B cell (primary cell): ENCODE measurements around the gene SUGCT. TPM values are rescaled to one million over a fixed set of nuclear protein-coding genes. Genes with fewer than 3 reads are reported as not detected.

Source experiments
- ATAC-seq: fragments of 200-7000 bp; cut with Tn5 transposase; one replicate; pipeline ENCODE4 v1.10.0; 2021; ENCODE audit warnings: low read depth, mild to moderate bottlenecking, moderate number of reproducible peaks, moderate library complexity
- CTCF ChIA-PET: fragments of 350-600 bp; sonication (Branson Sonifier 250); formaldehyde crosslinking; loops from one replicate; lab custom pipeline; 2021; ENCODE audit warnings: antibody characterized with exemption, inconsistent platforms; lab: Charles Lee
- POLR2A ChIA-PET: fragments of 350-600 bp; sonication (Branson Sonifier 250); formaldehyde crosslinking; loops from one replicate; lab custom pipeline; 2021; ENCODE audit warnings: antibody characterized with exemption; lab: Charles Lee
- DNase-seq: peaks from one replicate; pipeline ENCODE4 v3.0.0; 2013
- H2AFZ ChIP-seq: 2 replicates; pipeline ENCODE4 v1.6.1; 2012; ENCODE audit warnings: mild to moderate bottlenecking, low read depth, low read length; ENCODE audit not compliant: insufficient read depth, poor library complexity, severe bottlenecking
- H3K27ac ChIP-seq, 2 donors: 1 replicate in 1 of 2; 2 replicates in 1 of 2; pipeline ENCODE4 v1.5.1; 2012 to 2013; ENCODE audit warnings: low read length in 2 of 2, mild to moderate bottlenecking in 2 of 2, moderate library complexity in 1 of 2
- H3K27me3 ChIP-seq, 4 experiments: fragments of 200-600 bp in 1 of 4; sonication (generic) in 1 of 4; replicated peaks in 1 of 4; 1 replicate in 2 of 4; 2 replicates in 2 of 4; pipeline versions ENCODE4 v1.6.1 to v1.7.0; 2013 to 2016; ENCODE audit warnings: low read length in 3 of 4, mild to moderate bottlenecking in 2 of 4, mixed read lengths in 1 of 4, moderate library complexity in 1 of 4; ENCODE audit not compliant: insufficient read depth in 4 of 4, control insufficient read depth in 3 of 4; ENCODE audit errors: control extremely low read depth in 1 of 4
- H3K36me3 ChIP-seq, 2 experiments: replicated peaks in 1 of 2; 1 replicate in 1 of 2; 2 replicates in 1 of 2; pipeline versions ENCODE4 v1.6.1 to v1.7.1; 2013; ENCODE audit warnings: low read length in 1 of 2; ENCODE audit not compliant: insufficient read depth in 2 of 2, control insufficient read depth in 1 of 2; ENCODE audit errors: control extremely low read depth in 1 of 2, extremely low read depth in 1 of 2
- H3K4me1 ChIP-seq, 2 donors: fragments of 200-600 bp in 1 of 2; sonication (generic) in 1 of 2; 1 replicate in 1 of 2; 2 replicates in 1 of 2; pipeline versions ENCODE4 v1.5.1 to v1.6.1; 2013 to 2017; ENCODE audit warnings: low read length in 2 of 2; ENCODE audit not compliant: control insufficient read depth in 2 of 2, insufficient read depth in 2 of 2
- H3K4me2 ChIP-seq: replicated peaks from 2 replicates; pipeline ENCODE3; 2012; ENCODE audit warnings: mild to moderate bottlenecking, low read depth, low read length; ENCODE audit not compliant: poor library complexity, severe bottlenecking
- H3K4me3 ChIP-seq, 5 experiments: fragments of 200-600 bp in 1 of 5; sonication (generic) in 1 of 5; 1 replicate in 3 of 5; 2 replicates in 2 of 5; pipeline versions ENCODE4 v1.5.1 to v1.7.0; 2011 to 2016; ENCODE audit warnings: low read length in 4 of 5, mild to moderate bottlenecking in 4 of 5, low read depth in 2 of 5, control low read depth in 1 of 5, moderate library complexity in 1 of 5; ENCODE audit not compliant: insufficient read depth in 1 of 5; ENCODE audit errors: control extremely low read depth in 1 of 5, extremely low read depth in 1 of 5
- H3K79me2 ChIP-seq: fragments of 200-600 bp; sonication (generic); one replicate; pipeline ENCODE4 v1.6.0; 2016; ENCODE audit warnings: low read length; ENCODE audit not compliant: control insufficient read depth, insufficient read depth
- H3K9ac ChIP-seq: fragments of 200-600 bp; sonication (generic); 2 replicates; pipeline ENCODE4 v1.6.1; 2017; ENCODE audit warnings: mild to moderate bottlenecking, low read length, moderate library complexity
- H3K9me3 ChIP-seq, 3 donors: one replicate each; pipeline versions ENCODE4 v1.6.1 to v1.7.1; 2013; ENCODE audit warnings: low read length in 2 of 3; ENCODE audit not compliant: control insufficient read depth in 2 of 3, insufficient read depth in 1 of 3; ENCODE audit errors: control extremely low read depth in 1 of 3
- H4K20me1 ChIP-seq: 2 replicates; pipeline ENCODE4 v1.6.0; 2012; ENCODE audit warnings: mild to moderate bottlenecking, low read length; ENCODE audit not compliant: insufficient read depth, control insufficient read depth, poor library complexity, severe bottlenecking
- H3K27ac Mint-ChIP-seq: one replicate; pipeline ENCODE4 v1.8.0; 2021; ENCODE audit warnings: mixed read lengths
- H3K27me3 Mint-ChIP-seq: one replicate; pipeline ENCODE4 v1.8.0; 2021; ENCODE audit warnings: mixed read lengths
- H3K4me1 Mint-ChIP-seq: one replicate; pipeline ENCODE4 v1.8.0; 2021; ENCODE audit warnings: mixed read lengths
- H3K4me3 Mint-ChIP-seq: one replicate; pipeline ENCODE4 v1.8.0; 2021; ENCODE audit warnings: mixed read lengths
- H3K9me3 Mint-ChIP-seq: one replicate; pipeline ENCODE4 v1.8.0; 2022; ENCODE audit warnings: mixed read lengths; ENCODE audit not compliant: insufficient read depth
- CTCF ChIP-seq: fragments of 200-600 bp; IDR thresholded peaks from one replicate; pipeline ENCODE4 v1.8.0; 2022; ENCODE audit warnings: antibody characterized with exemption, mild to moderate bottlenecking
- EZH2 ChIP-seq: IDR thresholded peaks from 2 replicates; pipeline ENCODE4 v1.6.1; 2012; ENCODE audit warnings: borderline replicate concordance, low read depth, mild to moderate bottlenecking, moderate library complexity, low read length; ENCODE audit not compliant: insufficient read depth, poor library complexity, severe bottlenecking
- WGBS: methylation state at CpG from one replicate; pipeline ENCODE4 v1.1.5; 2013; ENCODE audit warnings: missing lambda C conversion rate; ENCODE audit not compliant: insufficient coverage; 5-methylcytosine and 5-hydroxymethylcytosine counted together
- intact Hi-C: fragments of 100-400 bp; cut with micrococcal nuclease; formaldehyde crosslinking; loops from one replicate; pipeline ENCODE4 v1.10.0; 2022
- polyA plus RNA-seq: library from polyadenylated mRNA; depleted of rRNA; stranded (reverse); fragments of >200 nt; gene quantifications from 2 replicates; pipeline ENCODE4 v1.2.3, GENCODE V29; 2012
- total RNA-seq, 2 donors: library from RNA; stranded (reverse); fragments of 120-200 nt in 1 of 2; gene quantifications; 1 replicate in 1 of 2; 2 replicates in 1 of 2; pipeline versions ENCODE4 v1.2.3 to v1.2.4, GENCODE V29; 2013 to 2022

SUGCT gene
- total and polyA plus RNA-seq, 2 donors (not counting 1 experiment from before 2014, with no cell fraction given) = 0.19 to 0.86 TPM

DNA sequence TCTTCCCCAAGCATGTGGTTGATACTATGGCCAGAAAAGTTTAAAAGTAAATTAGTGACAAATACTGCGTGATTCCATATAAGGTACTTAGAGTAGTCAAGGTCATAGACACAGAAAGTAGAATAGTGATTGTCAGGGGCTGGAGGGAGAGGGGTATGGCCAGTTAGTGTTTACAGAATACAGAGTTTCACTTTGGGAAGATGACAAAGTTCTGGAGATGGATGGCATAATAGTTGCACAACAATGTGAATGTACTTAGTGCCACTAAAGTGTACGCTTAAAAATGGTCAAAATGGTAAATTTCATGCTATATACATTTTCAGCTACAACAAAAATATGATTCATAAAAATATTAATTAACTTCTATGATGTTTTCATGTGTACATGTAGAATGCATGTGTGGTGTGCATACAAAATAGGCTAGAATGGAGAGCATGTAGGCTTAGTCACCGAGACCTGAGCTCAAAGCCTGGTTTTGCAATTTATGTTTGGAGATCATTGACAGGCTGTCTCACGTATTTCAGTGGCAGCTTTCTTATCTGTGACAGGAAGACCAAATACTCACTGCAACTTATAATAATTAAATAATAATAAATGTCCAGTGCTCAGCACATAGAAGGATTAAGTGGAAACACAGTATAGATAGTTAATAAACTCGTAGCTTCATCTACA is 625.6 kb downstream of the SUGCT start:
- Histone ChIP-seq H4K20me1 (no peaks in the 10 kb centered on the region), H3K4me3 (no peak overlapping the region), H3K9ac (no peak overlapping the region), H3K27ac (no peak overlapping the region), H3K79me2 (no peaks in the 10 kb centered on the region), H3K27me3 (no peaks in the 10 kb centered on the region), H3K4me1 (no peaks in the 10 kb centered on the region), H3K4me2 (no peak overlapping the region), H2AFZ (no peak overlapping the region), H3K9me3 (no peaks in the 10 kb centered on the region), H3K36me3 (no peaks in the 10 kb centered on the region)
- WGBS = 100% methylated on average over 1 of the region's 5 CpGs
- no peak for DNase-seq
- TF ChIP-seq EZH2 (no peak), CTCF (no peak)
- no peak for ATAC-seq
- CTCF ChIA-PET = no interaction called here
- no peaks in the 10 kb centered on the region for H3K4me1 Mint-ChIP-seq
- intact Hi-C loops = no loop called here
- no peaks in the 10 kb centered on the region for H3K9me3 Mint-ChIP-seq
- no peak overlapping the region for H3K4me3 Mint-ChIP-seq
- no peaks in the 10 kb centered on the region for H3K27me3 Mint-ChIP-seq
- POLR2A ChIA-PET = no interaction called here
- H3K27ac Mint-ChIP-seq = no peak overlapping the region

GRCh38 chr7:40760987-40761386 is 626.2 kb downstream of the SUGCT start:
- Histone ChIP-seq H3K36me3 (no peaks in the 10 kb centered on the region), H3K4me2 (no peak overlapping the region), H3K27ac (no peak overlapping the region), H2AFZ (no peak overlapping the region), H3K9me3 (no peaks in the 10 kb centered on the region), H3K4me1 (no peaks in the 10 kb centered on the region), H3K79me2 (no peaks in the 10 kb centered on the region), H3K9ac (no peak overlapping the region), H3K27me3 (no peaks in the 10 kb centered on the region), H4K20me1 (no peaks in the 10 kb centered on the region), H3K4me3 (no peak overlapping the region)
- WGBS = 67% methylated on average over 1 of the region's 4 CpGs
- POLR2A ChIA-PET = no interaction called here
- peaks cover 1% of the 10 kb centered on the region for H3K4me1 Mint-ChIP-seq
- H3K27ac Mint-ChIP-seq = no peak overlapping the region
- CTCF ChIA-PET = no interaction called here
- no peak for ATAC-seq
- intact Hi-C loops = no loop called here
- DNase-seq = no peak
- no peak overlapping the region for H3K4me3 Mint-ChIP-seq
- no peak for TF ChIP-seq EZH2
- TF ChIP-seq CTCF = no peak
- no peaks in the 10 kb centered on the region for H3K27me3 Mint-ChIP-seq
- H3K9me3 Mint-ChIP-seq = no peaks in the 10 kb centered on the region
